GOT3 (cell line): ENCODE data around the gene MYH6.
"Not testable (repeated sequence)": the region's sequence is repeated elsewhere in the genome, so short reads cannot be mapped to it uniquely, and the experiment has no call there.

Source experiments
- DNase-seq: peaks from one replicate; lab custom pipeline; 2025; ENCODE audit warnings: mixed read lengths; lab: John Stamatoyannopoulos, UW

Gene MYH6

DNA sequence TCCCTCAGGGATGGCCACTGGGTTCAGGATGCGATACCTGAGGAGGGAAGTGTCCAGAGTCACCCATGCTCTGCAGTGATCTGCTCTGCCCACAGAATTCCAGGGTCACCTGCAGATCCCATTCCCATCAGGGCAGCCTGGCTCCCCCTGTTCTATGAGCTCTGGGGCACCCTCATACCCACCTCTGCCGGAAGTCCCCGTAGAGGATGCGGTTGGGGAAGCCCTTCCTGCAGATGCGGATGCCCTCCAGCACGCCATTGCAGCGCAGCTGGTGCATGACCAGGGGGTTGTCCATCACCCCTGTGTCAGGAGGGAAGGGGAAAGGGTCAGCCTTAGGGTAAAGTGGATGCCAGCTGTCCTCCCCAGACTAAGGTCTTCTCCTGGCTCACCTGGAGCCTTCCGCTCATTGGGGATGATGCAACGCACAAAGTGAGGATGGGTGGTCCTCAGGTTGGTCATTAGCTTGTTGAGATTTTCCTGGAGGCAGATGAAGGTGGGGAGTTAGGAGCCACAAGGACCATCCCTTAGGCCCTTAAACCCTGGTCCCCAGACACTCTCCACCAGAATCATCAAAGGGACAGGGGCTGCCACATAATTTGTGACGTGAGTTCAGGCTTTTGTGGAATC, 11.2 kb downstream of the MYH6 start:
- DNase-seq: no peak

DNA sequence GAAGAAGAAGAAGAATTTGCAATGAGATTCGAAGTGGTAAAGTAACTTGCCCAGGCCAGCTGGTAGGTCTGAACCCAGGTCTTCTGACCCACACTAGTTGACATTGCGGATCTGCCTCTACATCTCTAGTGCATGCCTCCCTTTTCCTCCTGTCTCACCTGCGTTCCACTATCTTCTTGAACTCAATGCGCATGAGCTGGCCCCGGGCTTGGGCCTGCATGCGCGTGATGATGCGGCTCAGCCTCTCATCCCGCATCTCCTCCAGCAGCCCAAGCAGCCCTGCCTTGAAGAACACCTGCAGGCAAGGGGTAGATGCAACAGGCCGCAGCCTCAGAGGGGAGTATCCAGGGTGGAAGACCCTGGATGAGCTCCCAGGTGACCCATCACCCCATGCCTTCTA, 11.9 kb downstream of the MYH6 start:
- DNase-seq: no peak

- no peak for DNase-seq
Measured at GRCh38 chr14:23392613-23393012, 15.5 kb downstream of the MYH6 start.

GRCh38 chr14:23389871-23390270, 18.2 kb downstream of the MYH6 start:
- not testable (repeated sequence) for DNase-seq

GRCh38 chr14:23389396-23389795, 18.7 kb downstream of the MYH6 start:
- no peak for DNase-seq

- DNase-seq: no peak
Measured at GRCh38 chr14:23388996-23389395, 19.1 kb downstream of the MYH6 start.

GRCh38 chr14:23387916-23388882, 19.9 kb downstream of the MYH6 start:
- no peak for DNase-seq

DNA sequence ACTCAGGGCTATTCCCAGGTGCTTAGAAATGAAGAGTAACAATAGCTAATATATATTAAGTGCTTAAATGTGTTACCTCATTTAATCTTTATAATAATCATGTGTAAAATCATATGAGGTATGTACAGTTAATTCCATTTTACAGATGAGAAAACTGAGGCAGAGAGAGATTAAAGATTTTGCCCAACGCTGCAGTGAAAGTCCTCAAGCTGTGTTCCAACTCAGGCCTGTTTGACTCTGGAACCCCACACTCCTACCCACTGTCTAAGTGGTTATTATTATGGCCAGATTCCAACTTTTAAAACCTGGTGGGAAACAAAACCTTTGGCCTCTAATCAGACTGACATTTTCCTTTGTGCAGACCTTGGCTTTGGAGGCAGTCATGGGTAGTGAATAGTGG, 21.1 kb downstream of the MYH6 start:
- DNase-seq: no peak

DNA sequence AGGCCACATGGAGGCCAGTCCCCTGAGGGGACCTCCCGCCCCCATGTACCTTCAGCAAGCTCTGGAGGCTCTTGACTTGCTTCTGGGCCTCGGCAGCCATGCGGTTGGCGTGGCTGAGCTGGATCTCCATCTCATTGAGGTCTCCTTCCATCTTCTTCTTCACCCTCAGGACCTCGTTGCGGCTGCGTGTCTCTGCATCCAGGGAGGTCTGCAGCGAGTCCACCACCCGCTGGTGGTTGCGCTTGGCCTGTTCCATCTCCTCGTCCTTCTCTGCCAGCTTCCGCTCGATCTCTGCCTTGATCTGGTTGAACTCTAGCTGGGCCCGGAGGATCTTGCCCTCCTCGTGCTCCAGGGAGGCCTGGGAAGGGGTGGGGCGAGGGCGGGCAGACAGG, 21.8 kb downstream of the MYH6 start:
- not testable (repeated sequence) for DNase-seq

- DNase-seq: no peak
Measured at GRCh38 chr14:23385642-23386265, 22.3 kb downstream of the MYH6 start.

DNA sequence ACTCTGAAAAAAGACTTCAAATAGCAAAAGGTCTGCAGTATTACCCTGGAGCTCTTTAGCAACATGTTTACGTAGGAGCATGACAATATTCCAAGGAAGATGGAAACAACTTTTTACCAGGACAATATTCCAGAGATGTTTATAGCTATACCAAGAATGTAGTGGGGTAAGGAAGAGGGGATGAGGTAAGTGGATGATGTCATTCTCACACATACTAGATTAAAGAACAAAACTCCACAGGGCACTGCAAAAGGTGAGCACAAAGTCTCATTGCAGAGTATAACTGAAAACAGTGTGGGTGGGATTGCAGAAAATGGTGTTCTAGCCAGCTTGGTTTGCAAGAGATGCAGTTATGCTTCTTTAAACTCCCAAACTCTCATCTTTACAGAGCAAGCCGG, 22.8 kb downstream of the MYH6 start:
- no peak for DNase-seq

- no peak for DNase-seq
Measured at GRCh38 chr14:23384364-23385080, 23.6 kb downstream of the MYH6 start.

- DNase-seq: no peak
Measured at GRCh38 chr14:23382731-23383440, 25.2 kb downstream of the MYH6 start.

DNA sequence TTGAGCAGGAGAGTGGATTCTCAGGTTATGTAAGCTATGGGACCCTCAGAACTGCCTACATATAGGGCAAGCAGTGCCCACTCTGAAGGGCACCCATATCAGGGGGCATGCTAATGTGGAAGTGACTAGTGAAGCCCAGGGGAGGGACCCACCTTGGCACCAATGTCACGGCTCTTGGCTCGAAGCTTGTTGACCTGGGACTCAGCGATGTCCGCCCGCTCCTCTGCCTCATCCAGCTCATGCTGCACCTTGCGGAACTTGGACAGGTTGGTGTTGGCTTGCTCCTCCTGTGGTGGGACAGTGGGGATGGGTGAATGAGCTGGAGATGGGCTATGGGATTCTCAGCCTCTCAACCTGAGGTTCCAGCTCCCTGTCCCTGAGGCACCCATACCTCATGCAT, 25.8 kb downstream of the MYH6 start:
- no peak for DNase-seq

- no peak for DNase-seq
Measured at GRCh38 chr14:23381871-23382270, 26.2 kb downstream of the MYH6 start.

GRCh38 chr14:23380976-23381375, 27.1 kb downstream of the MYH6 start:
- DNase-seq: no peak

DNA sequence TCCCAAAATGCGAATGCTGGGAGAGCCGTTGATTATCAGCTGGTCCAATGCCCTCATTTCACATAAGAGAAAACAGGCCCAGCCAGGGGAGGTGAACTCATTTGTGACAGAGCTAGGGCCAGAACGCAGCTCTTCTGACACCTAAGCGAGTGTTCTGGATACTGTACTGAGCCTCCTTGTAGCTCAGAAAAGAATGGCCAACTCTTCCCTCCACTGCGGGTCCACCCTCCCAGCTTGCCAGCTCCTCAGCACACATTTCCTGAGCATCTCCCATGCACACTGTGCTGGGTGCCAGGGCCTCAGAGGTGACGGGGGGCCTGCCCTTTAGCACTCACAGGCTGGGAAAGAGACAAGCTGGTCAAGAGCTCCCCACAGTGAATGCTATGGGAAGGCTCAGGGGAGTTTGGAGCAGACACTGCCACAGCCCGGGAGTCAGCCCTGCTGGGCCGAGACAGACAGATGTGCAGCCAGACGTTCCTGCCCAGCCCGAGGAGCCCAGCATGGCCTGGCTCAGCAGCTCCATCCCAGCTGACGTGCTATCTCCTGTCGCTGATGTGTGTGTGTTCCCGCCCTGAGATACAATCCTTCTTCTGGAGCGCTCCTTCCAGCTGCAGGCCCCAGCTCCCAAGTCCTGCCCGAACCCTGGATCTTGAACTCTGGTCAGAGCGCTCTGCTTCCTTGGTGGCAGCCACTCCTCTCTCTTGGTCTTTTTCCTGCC, 27.7 kb downstream of the MYH6 start:
- DNase-seq: no peak

DNA sequence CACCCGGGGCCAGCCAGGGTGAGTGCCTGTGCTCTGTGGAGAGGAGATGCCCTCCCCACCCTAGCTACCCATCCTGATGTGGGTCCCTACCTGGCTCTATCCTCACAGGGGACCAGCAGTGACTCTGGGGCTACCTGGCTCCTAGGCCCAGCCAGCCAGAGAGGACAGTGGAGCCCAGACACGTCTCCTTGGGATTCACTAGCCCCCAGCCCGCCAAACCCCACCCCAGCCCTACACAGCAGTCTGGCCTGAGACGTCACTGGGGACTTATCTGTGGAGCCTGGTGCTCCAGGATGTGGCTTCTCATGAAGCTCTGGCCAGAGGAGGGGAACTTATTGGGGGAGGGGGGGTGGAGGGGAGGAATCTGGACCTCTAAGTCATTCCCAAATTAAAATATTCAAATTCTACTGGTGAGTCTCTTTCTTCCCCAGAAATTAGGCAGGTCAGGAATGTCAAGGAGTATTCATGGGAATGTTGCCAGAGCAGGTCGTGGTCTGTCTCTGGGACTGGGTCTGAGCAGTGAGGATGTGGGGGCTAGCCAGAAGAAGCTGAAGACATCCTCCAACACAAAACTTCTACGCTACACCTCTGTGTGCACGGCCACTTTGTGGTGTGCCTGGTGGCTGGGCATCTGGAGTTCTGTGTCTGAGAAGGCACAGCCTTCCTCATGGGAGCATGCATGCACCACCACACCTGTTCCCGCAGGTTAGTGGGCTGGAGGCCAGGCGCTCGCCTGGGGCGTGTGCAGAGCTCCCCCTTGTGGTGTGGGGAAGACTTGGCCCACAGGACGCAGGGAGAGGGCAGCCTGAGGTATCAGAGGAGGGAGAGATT, 28.5 kb downstream of the MYH6 start:
- DNase-seq: no peak

- DNase-seq: no peak
Measured at GRCh38 chr14:23378612-23379220, 29.4 kb downstream of the MYH6 start.
